Measurements from ENCODE around the gene ETV3L.

GRCh38 chr1:157113631-157114030 lies 14.0 kb upstream of the ETV3L start:
- TF ChIP-seq CTCF (IDR thresholded peaks at IDR 0.05 in 8 of 11, conservative IDR thresholded peaks at IDR 0.05 in 3 of 11) (no peak), POLR2AphosphoS5 (IDR thresholded peaks at IDR 0.05) (no peak)

All from spleen (tissue), 7 donors.